Stimulated activated naive CD8-positive, alpha-beta T cell treated with anti-CD3 and anti-CD28 coated beads, Interleukin-15, amount 100 ng/mL, for 72 hours (primary cell): ENCODE data around the gene OR10G3.

Source experiments
- ATAC-seq: fragments of 150-1000 bp; cut with Tn5 transposase; 2 replicates; pipeline ENCODE4 v1.10.0; 2021; ENCODE audit warnings: mild to moderate bottlenecking, moderate library complexity
- DNase-seq, 2 donors: peaks; one replicate each; pipeline ENCODE4 v3.0.0; 2021 to 2022
- H3K27ac Mint-ChIP-seq, 2 donors: one replicate each; pipeline ENCODE4 v1.8.0; 2022; ENCODE audit warnings: mild to moderate bottlenecking in 2 of 2, mixed read lengths in 2 of 2, moderate library complexity in 2 of 2
- H3K27me3 Mint-ChIP-seq: one replicate; pipeline ENCODE4 v1.8.0; 2022; ENCODE audit warnings: mixed read lengths
- H3K4me1 Mint-ChIP-seq: one replicate; pipeline ENCODE4 v1.8.0; 2022; ENCODE audit warnings: mild to moderate bottlenecking, mixed read lengths
- H3K4me3 Mint-ChIP-seq, 2 donors: one replicate each; pipeline ENCODE4 v1.8.0; 2022; ENCODE audit warnings: mild to moderate bottlenecking in 2 of 2, mixed read lengths in 2 of 2, moderate library complexity in 1 of 2
- H3K9me3 Mint-ChIP-seq, 2 donors: one replicate each; pipeline ENCODE4 v1.8.0; 2022; ENCODE audit warnings: mixed read lengths in 2 of 2

The OR10G3 gene

DNA sequence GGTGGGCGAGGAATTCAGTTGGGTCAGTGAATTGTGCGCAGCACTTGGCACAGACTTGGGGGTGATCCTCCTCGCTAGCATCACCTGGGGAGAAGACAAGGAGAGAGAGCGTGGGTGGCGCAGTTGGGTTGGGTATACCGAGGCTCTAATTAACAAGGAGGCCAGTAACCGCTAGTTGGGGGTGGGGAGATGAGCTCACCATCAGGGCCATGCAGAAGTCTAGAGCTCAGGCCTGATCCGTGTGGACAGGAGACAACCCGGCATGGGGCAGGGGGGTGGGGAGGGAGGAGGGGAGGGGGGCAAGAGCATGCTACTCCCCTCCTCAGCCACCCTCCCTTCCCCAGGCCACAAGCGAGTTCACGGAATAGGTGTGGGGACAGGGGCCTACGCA is 54.3 kb downstream of the OR10G3 start:
- peak overlapping the region; percentile 65 to 83 for H3K27ac Mint-ChIP-seq
- peak overlapping the region; percentile 74 to 87 for H3K4me3 Mint-ChIP-seq
- ATAC-seq: no peak
- H3K4me1 Mint-ChIP-seq: peaks cover 31% of the 10 kb centered on the region
- no peaks in the 10 kb centered on the region for H3K27me3 Mint-ChIP-seq
- H3K9me3 Mint-ChIP-seq: no peaks in the 10 kb centered on the region
- no peak for DNase-seq

DNA sequence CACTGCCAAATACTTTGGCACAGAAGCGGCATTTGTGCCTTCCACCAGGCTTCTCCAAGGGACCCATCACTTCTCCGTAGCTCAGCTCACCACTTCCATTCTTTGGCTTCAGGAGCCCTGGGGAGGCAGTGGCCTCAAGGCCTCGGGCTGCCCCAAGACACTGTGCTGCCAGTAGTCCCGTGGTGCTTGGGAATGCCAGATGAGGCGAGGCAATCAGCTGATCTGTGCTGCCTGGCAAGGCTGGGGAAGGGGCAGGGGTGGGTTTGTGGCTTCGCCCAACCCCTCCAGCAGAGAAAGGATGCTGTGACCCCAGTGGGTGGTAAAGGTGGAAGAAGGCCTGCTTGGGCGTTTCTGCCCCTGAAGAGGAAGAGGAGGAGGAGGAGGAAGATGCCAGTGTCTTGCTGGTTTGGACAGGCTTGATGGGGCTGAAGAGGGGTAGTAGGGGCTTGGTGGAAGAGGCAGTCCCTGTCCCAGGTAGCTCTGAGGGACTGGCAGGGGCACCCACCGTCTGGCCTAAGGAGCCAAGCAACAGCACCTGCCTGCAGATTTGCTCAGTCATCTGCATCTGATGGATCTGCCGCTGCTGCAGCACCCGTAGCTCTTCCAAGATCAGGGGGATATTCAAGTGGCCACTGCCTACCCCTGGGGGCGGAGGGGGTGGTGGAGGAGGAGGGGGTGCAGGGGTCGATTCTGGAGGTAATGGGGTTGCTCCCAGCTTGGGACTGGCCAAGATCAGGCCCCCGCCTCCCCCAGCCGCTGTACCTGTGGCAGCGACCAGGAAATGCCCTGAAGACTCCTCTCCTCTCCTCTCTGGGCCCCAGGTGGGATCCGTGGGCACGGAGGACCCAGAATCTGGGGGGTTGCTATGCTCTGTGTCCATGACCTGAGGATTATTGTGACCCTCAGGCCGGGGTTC is 55.0 kb downstream of the OR10G3 start:
- DNase-seq (no peak), ATAC-seq (no peak)
- Mint-ChIP-seq H3K27me3 (no peaks in the 10 kb centered on the region), H3K27ac (peak overlapping the region; percentile 79 to 83), H3K4me1 (peaks cover 35% of the 10 kb centered on the region), H3K9me3 (no peaks in the 10 kb centered on the region), H3K4me3 (peak overlapping the region; percentile 74 to 87)

- ATAC-seq (no peak), DNase-seq (no peak)
- Mint-ChIP-seq H3K27ac (no peak overlapping the region), H3K27me3 (no peaks in the 10 kb centered on the region), H3K9me3 (no peaks in the 10 kb centered on the region), H3K4me1 (peaks cover 35% of the 10 kb centered on the region), H3K4me3 (no peak overlapping the region)
These were observed 56.7 kb downstream of the OR10G3 start for GRCh38 chr14:21523203-21523602.

- no peak overlapping the region for H3K27ac Mint-ChIP-seq
- H3K27me3 Mint-ChIP-seq: no peaks in the 10 kb centered on the region
- no peak overlapping the region for H3K4me3 Mint-ChIP-seq
- ATAC-seq: no peak
- no peaks in the 10 kb centered on the region for H3K9me3 Mint-ChIP-seq
- H3K4me1 Mint-ChIP-seq: peaks cover 25% of the 10 kb centered on the region
- no peak for DNase-seq
These were observed 58.4 kb downstream of the OR10G3 start for GRCh38 chr14:21521501-21521900.

- Mint-ChIP-seq H3K9me3 (no peaks in the 10 kb centered on the region), H3K4me3 (no peak overlapping the region), H3K4me1 (peaks cover 25% of the 10 kb centered on the region), H3K27ac (no peak overlapping the region), H3K27me3 (no peaks in the 10 kb centered on the region)
- DNase-seq (no peak), ATAC-seq (no peak)
These were observed 59.1 kb downstream of the OR10G3 start for GRCh38 chr14:21520767-21521166.

DNA sequence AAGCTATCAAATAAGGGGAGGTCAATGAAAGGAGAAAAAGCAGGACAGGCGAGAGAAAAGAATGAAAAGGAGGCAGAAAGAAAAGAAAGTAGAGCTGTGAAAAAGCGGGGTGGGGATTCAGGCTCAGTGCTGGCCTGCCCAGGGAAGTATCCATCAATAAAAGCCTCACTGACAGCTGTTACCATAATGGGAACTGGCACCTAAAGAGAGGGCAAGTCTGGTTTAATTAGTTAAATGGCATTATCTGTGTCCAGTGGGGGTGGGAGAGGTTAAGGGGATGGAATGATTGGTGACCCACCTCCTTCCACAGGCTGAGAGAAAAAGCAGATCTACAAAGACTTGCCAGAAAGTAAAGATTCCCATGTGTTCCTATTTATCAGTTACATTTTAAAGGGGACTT is 61.2 kb downstream of the OR10G3 start:
- Mint-ChIP-seq H3K4me3 (no peak overlapping the region), H3K4me1 (peaks cover 11% of the 10 kb centered on the region), H3K27me3 (no peaks in the 10 kb centered on the region), H3K9me3 (no peaks in the 10 kb centered on the region), H3K27ac (no peak overlapping the region)
- ATAC-seq (no peak), DNase-seq (no peak)
